Cardiac septum (tissue), 1 donor: ENCODE results near the gene ZBTB39. TPM values are rescaled to one million over a fixed set of nuclear protein-coding genes. Genes with fewer than 3 reads are reported as not detected.
"Not testable (repeated sequence)": the region's sequence is repeated elsewhere in the genome, so short reads cannot be mapped to it uniquely, and the experiment has no call there.

Source experiments
- DNase-seq: peaks from one replicate; pipeline ENCODE4 v3.0.0-alpha.2; 2020; ENCODE audit warnings: low spot score
- intact Hi-C: fragments of 100-400 bp; cut with DNase I; formaldehyde crosslinking; loops from one replicate; pipeline ENCODE4 v1.14.0; 2022
- total RNA-seq: library from RNA; stranded (reverse); fragmentation: NEBNext Ultra II Directional; extraction: Animal tissue kit (Norgen Biotek cat#: 25700); gene quantifications from one replicate; pipeline ENCODE4 v1.2.1, GENCODE V29; 2021
- donor health status: DM: no; HTN: no; CAD: no.

Gene ZBTB39
- total RNA-seq, 1 donor from 2014 or later: 3.5 TPM

- intact Hi-C loops: loop anchor here (5.0 kb wide), 1 partner anchor 146 kb away; no protein-coding TSS in a partner anchor
- no peak for DNase-seq
These were observed 18.1 kb downstream of the ZBTB39 start for GRCh38 chr12:56988207-56988739.

GRCh38 chr12:56987551-56988053 lies 18.7 kb downstream of the ZBTB39 start:
- DNase-seq: peak; percentile 88
- intact Hi-C loops: loop anchor here (2.0 to 5.0 kb wide), 2 partner anchors 145 to 225 kb away; partner anchors contain the start of gene HSD17B6

GRCh38 chr12:56987011-56987410 lies 19.3 kb downstream of the ZBTB39 start:
- DNase-seq: no peak
- intact Hi-C loops: loop anchor here (2.0 to 5.0 kb wide), 2 partner anchors 145 to 224 kb away; partner anchors contain the start of gene HSD17B6

GRCh38 chr12:56985714-56986113 lies 20.6 kb downstream of the ZBTB39 start:
- DNase-seq: not testable (repeated sequence)
- intact Hi-C loops: loop anchor here (2.0 to 5.0 kb wide), 2 partner anchors 143 to 223 kb away; partner anchors contain the start of gene HSD17B6

GRCh38 chr12:56983386-56983785 lies 23.0 kb downstream of the ZBTB39 start:
- DNase-seq: no peak
- intact Hi-C loops: no loop called here

GRCh38 chr12:56982578-56983236 lies 23.6 kb downstream of the ZBTB39 start:
- intact Hi-C loops, DNase-seq: not testable (repeated sequence)

GRCh38 chr12:56980941-56981530 lies 25.3 kb downstream of the ZBTB39 start:
- no peak for DNase-seq
- intact Hi-C loops: no loop called here

GRCh38 chr12:56980268-56980667 lies 26.1 kb downstream of the ZBTB39 start:
- no peak for DNase-seq
- intact Hi-C loops: no loop called here

- intact Hi-C loops: no loop called here
- DNase-seq: no peak
These were observed 26.7 kb downstream of the ZBTB39 start for GRCh38 chr12:56979628-56980027.

GRCh38 chr12:56978397-56979138 lies 27.8 kb downstream of the ZBTB39 start:
- DNase-seq: no peak
- intact Hi-C loops: no loop called here

GRCh38 chr12:56977361-56977760 lies 29.0 kb downstream of the ZBTB39 start:
- intact Hi-C loops, DNase-seq: not testable (repeated sequence)

- DNase-seq, intact Hi-C loops: not testable (repeated sequence)
These were observed 32.1 kb downstream of the ZBTB39 start for GRCh38 chr12:56974224-56974623.

GRCh38 chr12:56968910-56969309 lies 37.4 kb downstream of the ZBTB39 start:
- DNase-seq, intact Hi-C loops: not testable (repeated sequence)

GRCh38 chr12:56965997-56966642 lies 40.2 kb downstream of the ZBTB39 start:
- intact Hi-C loops, DNase-seq: not testable (repeated sequence)

GRCh38 chr12:56965124-56965523 lies 41.2 kb downstream of the ZBTB39 start:
- intact Hi-C loops, DNase-seq: not testable (repeated sequence)

GRCh38 chr12:56963557-56963956 lies 42.8 kb downstream of the ZBTB39 start:
- intact Hi-C loops, DNase-seq: not testable (repeated sequence)

- intact Hi-C loops, DNase-seq: not testable (repeated sequence)
These were observed 44.1 kb downstream of the ZBTB39 start for GRCh38 chr12:56962247-56962646.

GRCh38 chr12:56958422-56958821 lies 47.9 kb downstream of the ZBTB39 start:
- intact Hi-C loops: no loop called here

More at GRCh38 chr12:56958422-56958821, 47.9 kb downstream of the ZBTB39 start:
- no peak for DNase-seq
